ENCODE measurements around the gene TTYH1. TPM values are rescaled to one million over a fixed set of nuclear protein-coding genes. Genes with fewer than 3 reads are reported as not detected.

TTYH1 gene
- total and polyA plus RNA-seq, 9 of the 15 experiments (the other 6 are each of a cell fraction or from before 2014, with no cell fraction given), result 0.08 TPM; not detected in 8

DNA sequence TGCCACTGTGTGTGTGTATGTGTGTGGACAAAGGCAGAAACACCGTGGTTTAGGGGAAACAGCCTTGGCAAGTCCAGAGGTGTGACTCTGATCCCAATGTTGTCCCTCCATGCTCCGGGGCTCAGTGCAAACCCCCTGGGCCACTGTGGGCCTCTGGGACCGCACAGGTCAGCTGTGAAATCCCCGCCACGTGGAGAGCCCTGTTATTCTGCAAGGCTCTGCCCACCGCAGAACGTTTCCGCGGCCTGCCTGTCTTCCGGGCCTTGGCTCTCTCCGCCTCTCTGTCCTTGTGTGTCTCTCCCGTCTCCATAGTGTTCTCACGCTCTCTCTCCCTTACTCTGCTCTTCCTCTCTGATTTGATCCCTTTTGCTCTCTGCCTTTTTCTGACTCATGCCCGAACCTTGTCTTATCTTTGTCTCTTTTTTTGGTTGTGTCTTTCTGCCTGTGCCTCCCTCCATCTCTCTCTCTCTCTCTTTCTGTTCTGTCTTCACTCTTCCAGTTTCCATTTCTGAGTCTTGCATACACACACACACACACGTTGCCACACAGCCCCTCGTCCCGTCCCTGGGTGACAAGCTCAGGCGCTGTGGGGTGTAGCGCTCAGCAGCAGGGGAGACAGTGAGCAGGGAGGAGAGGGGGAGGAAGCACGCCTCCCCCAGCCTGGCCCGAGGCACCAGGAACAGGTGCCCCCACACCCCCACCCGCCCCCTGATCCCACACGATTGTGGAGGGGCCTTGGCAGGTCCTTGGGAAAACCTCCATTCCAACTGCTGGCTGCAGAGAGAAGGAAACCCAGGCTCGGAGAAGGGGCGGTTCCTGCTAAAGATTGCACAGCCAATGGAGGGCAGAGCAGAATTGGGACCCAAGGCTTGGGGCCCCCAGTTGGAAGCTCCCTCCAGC is 3.0 kb downstream of the TTYH1 start (continued):
- TF ChIP-seq, protein P1, sequence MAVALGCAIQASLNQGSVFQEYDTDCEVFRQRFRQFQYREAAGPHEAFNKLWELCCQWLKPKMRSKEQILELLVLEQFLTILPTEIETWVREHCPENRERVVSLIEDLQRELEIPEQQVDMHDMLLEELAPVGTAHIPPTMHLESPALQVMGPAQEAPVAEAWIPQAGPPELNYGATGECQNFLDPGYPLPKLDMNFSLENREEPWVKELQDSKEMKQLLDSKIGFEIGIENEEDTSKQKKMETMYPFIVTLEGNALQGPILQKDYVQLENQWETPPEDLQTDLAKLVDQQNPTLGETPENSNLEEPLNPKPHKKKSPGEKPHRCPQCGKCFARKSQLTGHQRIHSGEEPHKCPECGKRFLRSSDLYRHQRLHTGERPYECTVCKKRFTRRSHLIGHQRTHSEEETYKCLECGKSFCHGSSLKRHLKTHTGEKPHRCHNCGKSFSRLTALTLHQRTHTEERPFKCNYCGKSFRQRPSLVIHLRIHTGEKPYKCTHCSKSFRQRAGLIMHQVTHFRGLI (CRISPR knock-in tag; IDR thresholded peaks at IDR 0.05), result no peak
- TF ChIP-seq KLF10 (CRISPR knock-in tag; IDR thresholded peaks at IDR 0.05) (no peak), KDM1A (IDR thresholded peaks at IDR 0.05) (0 out of 4 replicates have a peak, but pooled peaks have one; percentile 10 to 14), RNF2 (IDR thresholded peaks at IDR 0.05) (no peak), CAMTA2 (CRISPR knock-in tag; conservative IDR thresholded peaks at IDR 0.05) (no peak), SMARCA5 (IDR thresholded peaks at IDR 0.05) (no peak), DIDO1 (tag; IDR thresholded peaks at IDR 0.05; ENCODE audit: low read depth) (no peak), OTX1 (CRISPR knock-in tag; IDR thresholded peaks at IDR 0.05) (peak; percentile 55; the same call in 1 of the 2 replicates), CBFA2T3 (IDR thresholded peaks at IDR 0.05) (no peak), DNMT1 (IDR thresholded peaks at IDR 0.05) (no peak), L3MBTL2 (IDR thresholded peaks at IDR 0.05) (no peak), SLC30A9 (CRISPR knock-in tag; IDR thresholded peaks at IDR 0.05) (no peak), STAT5B (CRISPR knock-in tag; IDR thresholded peaks at IDR 0.05) (no peak), FOSL1 (tag; conservative IDR thresholded peaks at IDR 0.05) (peak; percentile 57; the same call in 1 of the 2 replicates)
- TF ChIP-seq, protein P2, sequence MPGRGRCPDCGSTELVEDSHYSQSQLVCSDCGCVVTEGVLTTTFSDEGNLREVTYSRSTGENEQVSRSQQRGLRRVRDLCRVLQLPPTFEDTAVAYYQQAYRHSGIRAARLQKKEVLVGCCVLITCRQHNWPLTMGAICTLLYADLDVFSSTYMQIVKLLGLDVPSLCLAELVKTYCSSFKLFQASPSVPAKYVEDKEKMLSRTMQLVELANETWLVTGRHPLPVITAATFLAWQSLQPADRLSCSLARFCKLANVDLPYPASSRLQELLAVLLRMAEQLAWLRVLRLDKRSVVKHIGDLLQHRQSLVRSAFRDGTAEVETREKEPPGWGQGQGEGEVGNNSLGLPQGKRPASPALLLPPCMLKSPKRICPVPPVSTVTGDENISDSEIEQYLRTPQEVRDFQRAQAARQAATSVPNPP (IDR thresholded peaks at IDR 0.05; ENCODE audit: borderline replicate concordance, insufficient read depth, insufficient read length), result no peak
- TF ChIP-seq, protein P3, sequence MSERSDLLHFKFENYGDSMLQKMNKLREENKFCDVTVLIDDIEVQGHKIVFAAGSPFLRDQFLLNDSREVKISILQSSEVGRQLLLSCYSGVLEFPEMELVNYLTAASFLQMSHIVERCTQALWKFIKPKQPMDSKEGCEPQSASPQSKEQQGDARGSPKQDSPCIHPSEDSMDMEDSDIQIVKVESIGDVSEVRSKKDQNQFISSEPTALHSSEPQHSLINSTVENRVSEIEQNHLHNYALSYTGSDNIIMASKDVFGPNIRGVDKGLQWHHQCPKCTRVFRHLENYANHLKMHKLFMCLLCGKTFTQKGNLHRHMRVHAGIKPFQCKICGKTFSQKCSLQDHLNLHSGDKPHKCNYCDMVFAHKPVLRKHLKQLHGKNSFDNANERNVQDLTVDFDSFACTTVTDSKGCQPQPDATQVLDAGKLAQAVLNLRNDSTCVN (CRISPR knock-in tag; IDR thresholded peaks at IDR 0.05), result 0 out of 2 replicates have a peak, but pooled peaks have one; percentile 75
- TF ChIP-seq, protein P4, sequence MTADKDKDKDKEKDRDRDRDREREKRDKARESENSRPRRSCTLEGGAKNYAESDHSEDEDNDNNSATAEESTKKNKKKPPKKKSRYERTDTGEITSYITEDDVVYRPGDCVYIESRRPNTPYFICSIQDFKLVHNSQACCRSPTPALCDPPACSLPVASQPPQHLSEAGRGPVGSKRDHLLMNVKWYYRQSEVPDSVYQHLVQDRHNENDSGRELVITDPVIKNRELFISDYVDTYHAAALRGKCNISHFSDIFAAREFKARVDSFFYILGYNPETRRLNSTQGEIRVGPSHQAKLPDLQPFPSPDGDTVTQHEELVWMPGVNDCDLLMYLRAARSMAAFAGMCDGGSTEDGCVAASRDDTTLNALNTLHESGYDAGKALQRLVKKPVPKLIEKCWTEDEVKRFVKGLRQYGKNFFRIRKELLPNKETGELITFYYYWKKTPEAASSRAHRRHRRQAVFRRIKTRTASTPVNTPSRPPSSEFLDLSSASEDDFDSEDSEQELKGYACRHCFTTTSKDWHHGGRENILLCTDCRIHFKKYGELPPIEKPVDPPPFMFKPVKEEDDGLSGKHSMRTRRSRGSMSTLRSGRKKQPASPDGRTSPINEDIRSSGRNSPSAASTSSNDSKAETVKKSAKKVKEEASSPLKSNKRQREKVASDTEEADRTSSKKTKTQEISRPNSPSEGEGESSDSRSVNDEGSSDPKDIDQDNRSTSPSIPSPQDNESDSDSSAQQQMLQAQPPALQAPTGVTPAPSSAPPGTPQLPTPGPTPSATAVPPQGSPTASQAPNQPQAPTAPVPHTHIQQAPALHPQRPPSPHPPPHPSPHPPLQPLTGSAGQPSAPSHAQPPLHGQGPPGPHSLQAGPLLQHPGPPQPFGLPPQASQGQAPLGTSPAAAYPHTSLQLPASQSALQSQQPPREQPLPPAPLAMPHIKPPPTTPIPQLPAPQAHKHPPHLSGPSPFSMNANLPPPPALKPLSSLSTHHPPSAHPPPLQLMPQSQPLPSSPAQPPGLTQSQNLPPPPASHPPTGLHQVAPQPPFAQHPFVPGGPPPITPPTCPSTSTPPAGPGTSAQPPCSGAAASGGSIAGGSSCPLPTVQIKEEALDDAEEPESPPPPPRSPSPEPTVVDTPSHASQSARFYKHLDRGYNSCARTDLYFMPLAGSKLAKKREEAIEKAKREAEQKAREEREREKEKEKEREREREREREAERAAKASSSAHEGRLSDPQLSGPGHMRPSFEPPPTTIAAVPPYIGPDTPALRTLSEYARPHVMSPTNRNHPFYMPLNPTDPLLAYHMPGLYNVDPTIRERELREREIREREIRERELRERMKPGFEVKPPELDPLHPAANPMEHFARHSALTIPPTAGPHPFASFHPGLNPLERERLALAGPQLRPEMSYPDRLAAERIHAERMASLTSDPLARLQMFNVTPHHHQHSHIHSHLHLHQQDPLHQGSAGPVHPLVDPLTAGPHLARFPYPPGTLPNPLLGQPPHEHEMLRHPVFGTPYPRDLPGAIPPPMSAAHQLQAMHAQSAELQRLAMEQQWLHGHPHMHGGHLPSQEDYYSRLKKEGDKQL (CRISPR knock-in tag; IDR thresholded peaks at IDR 0.05; ENCODE audit: borderline replicate concordance), result no peak
- TF ChIP-seq, protein P5, sequence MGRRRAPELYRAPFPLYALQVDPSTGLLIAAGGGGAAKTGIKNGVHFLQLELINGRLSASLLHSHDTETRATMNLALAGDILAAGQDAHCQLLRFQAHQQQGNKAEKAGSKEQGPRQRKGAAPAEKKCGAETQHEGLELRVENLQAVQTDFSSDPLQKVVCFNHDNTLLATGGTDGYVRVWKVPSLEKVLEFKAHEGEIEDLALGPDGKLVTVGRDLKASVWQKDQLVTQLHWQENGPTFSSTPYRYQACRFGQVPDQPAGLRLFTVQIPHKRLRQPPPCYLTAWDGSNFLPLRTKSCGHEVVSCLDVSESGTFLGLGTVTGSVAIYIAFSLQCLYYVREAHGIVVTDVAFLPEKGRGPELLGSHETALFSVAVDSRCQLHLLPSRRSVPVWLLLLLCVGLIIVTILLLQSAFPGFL (CRISPR knock-in tag; IDR thresholded peaks at IDR 0.05), result no peak

Data from K562 (cell line).